Upper lobe of right lung (tissue), 1 donor: ENCODE measurements around the gene SKI. TPM values are rescaled to one million over a fixed set of nuclear protein-coding genes. Genes with fewer than 3 reads are reported as not detected.

Experiments
- ATAC-seq: fragments of 200-7000 bp; cut with Tn5 transposase; one replicate; pipeline ENCODE4 v1.9.1; 2020; ENCODE audit warnings: mild to moderate bottlenecking, moderate library complexity
- DNase-seq: peaks from one replicate; pipeline ENCODE4 v3.0.0-alpha.2; 2020
- H3K27ac ChIP-seq: fragments of 200-600 bp; one replicate; pipeline ENCODE4 v1.8.0; 2022
- H3K27me3 ChIP-seq: fragments of 200-600 bp; one replicate; pipeline ENCODE4 v1.8.0; 2022; ENCODE audit warnings: mild to moderate bottlenecking
- H3K36me3 ChIP-seq: fragments of 200-600 bp; one replicate; pipeline ENCODE4 v1.8.0; 2022
- H3K4me1 ChIP-seq: fragments of 200-600 bp; one replicate; pipeline ENCODE4 v1.8.0; 2022
- H3K4me3 ChIP-seq: fragments of 200-600 bp; one replicate; pipeline ENCODE4 v1.8.0; 2022; ENCODE audit warnings: mild to moderate bottlenecking
- H3K9me3 ChIP-seq: fragments of 200-600 bp; one replicate; pipeline ENCODE4 v1.8.0; 2022
- intact Hi-C: fragments of 100-400 bp; cut with DNase I; formaldehyde crosslinking; loops from one replicate; pipeline ENCODE4 v1.11.0; 2022
- total RNA-seq: library from RNA; stranded (reverse); fragmentation: NEBNext Ultra II Directional; extraction: Animal tissue kit (Norgen Biotek cat#: 25700); gene quantifications from one replicate; pipeline ENCODE4 v1.2.1, GENCODE V29; 2021
- TF ChIP-seq, protein P1 (sequence below): fragments of 200-600 bp; IDR thresholded peaks from one replicate; pipeline ENCODE4 v1.8.0; 2022; ENCODE audit warnings: antibody characterized with exemption
- donor health status: DM: no; HTN: yes; CAD: no; lungs with severe emphysema.

The SKI gene
- total RNA-seq, 1 donor from 2014 or later, result 89.6 TPM

DNA sequence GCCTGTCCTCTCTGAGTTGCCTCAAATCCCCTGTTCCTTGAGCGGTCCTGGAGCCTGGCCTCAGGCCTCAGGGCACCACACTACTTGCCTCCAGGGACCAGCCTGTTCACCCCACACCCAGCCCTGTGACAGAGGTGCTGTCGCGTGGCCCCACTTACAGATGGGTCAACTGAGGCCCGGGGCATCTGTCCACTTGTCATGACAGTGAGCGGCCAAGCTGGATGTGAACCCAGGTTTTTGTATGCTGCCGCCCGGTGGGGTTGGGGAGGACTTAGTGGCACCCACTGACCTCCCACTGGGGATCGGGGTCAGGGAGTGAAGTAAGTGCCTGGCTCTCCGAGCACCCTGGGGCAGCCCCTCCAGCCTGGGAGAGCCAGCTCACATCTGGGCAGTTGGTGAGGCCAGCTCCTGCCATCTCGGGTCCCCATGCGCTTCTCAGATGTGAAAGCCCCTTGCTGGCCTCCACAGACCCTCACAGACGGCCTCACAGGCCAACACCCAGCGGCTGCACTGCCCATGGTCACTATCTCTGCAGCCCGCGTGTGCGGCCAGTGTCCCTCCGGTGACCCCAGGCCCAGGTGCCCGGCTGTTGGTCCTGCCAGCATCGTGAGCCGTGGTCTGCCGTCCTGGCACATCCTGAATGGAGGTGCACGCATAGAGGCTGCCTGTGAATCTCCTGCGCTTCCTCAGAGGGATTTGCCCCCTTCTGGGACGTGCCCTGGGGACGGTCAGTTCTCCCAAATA, 24.3 kb upstream of the SKI start:
- no peaks in the 10 kb centered on the region for H3K36me3 ChIP-seq
- intact Hi-C loops, result no loop called here
- peak overlapping the region; percentile 81 for H3K27ac ChIP-seq
- peak overlapping the region; percentile 47 for H3K4me3 ChIP-seq
- peaks cover 46% of the 10 kb centered on the region for H3K4me1 ChIP-seq
- DNase-seq (peak; percentile 74), ATAC-seq (no peak)
- no peaks in the 10 kb centered on the region for H3K27me3 ChIP-seq
- TF ChIP-seq, protein P1, sequence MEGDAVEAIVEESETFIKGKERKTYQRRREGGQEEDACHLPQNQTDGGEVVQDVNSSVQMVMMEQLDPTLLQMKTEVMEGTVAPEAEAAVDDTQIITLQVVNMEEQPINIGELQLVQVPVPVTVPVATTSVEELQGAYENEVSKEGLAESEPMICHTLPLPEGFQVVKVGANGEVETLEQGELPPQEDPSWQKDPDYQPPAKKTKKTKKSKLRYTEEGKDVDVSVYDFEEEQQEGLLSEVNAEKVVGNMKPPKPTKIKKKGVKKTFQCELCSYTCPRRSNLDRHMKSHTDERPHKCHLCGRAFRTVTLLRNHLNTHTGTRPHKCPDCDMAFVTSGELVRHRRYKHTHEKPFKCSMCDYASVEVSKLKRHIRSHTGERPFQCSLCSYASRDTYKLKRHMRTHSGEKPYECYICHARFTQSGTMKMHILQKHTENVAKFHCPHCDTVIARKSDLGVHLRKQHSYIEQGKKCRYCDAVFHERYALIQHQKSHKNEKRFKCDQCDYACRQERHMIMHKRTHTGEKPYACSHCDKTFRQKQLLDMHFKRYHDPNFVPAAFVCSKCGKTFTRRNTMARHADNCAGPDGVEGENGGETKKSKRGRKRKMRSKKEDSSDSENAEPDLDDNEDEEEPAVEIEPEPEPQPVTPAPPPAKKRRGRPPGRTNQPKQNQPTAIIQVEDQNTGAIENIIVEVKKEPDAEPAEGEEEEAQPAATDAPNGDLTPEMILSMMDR, result no peak
- H3K9me3 ChIP-seq, result no peaks in the 10 kb centered on the region

DNA sequence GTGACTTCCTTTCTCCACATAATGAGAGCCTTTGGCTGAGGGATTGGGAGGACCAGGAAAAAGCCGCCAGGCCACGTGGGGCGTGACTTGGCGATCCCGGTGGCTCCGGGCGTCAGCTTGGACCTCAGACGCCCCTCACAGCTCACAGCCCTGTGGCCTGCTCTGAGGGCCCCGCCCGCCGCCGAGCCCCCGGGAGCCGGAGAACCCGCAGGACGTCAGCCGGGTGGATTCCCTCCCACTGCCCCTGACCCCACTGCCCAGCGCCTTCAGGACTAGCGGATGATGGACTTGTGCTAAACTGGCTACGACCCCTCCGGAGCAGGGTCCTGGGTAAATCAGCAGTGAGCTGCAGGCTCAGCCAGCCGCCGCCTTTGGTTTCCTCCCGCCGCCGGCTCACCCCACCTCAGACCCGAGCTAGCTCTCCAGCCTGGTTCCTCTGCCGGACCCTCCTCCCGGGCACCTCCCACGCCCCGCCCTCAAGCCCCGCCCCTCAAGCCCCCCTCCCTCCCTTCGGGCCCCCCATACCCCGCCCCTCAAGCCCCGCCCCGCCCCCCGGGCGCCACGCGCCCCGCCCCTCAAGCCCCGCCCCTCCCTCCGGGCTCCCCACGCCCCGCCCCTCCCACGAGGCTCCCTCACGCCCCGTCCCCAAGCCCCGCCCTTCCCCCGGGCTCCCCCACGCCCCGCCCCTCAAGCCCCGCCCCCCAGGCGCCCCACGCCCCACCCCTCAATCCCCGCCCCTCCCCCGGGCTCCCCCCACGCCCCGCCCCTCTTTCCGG, 23.5 kb upstream of the SKI start:
- intact Hi-C loops, result no loop called here
- ATAC-seq, result peak; percentile 66

DNA sequence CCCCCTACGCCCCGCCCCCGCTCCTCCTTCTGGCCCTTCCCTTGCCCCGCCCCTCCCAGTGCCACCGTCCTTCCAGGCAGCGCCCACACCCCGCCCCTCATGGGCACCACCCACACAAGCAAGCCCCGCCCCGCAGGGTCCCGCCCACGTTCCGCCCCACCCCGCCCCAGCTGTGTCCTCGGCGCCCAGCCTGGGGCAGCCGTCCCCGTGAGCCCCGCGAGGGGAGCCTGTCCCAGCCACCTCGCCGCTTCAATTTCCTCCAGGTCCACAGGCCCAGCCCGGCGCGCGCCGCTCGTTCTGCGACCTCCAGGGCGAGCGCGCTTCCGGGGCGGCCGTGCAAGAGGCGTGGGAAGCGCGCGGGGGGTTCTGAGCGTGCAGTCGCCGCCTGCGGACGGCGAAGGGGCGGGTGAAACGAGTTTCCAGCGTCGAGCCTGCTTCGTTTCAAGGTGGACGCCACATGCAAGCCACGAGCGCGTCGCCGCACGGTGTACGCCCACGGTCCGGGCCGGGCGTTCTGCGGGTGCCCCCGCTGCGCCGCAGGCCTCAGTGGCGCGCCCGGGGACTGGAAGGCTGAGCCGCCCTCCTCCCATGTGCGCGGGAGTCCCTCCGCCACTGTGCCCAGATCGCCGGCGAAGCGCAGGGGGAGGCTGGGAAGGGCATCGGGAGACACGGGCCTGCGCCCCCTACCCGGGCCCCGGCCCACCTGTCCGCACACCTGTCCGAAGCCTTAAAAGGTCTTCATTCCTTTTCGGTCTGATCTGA, 22.7 kb upstream of the SKI start:
- DNase-seq, result peak; percentile 99
- TF ChIP-seq, protein P1, result no peak
- Histone ChIP-seq H3K9me3 (no peaks in the 10 kb centered on the region), H3K4me1 (peaks cover 52% of the 10 kb centered on the region), H3K27me3 (no peaks in the 10 kb centered on the region), H3K4me3 (peak overlapping the region; percentile 56), H3K36me3 (no peaks in the 10 kb centered on the region), H3K27ac (peak overlapping the region; percentile 85)
- intact Hi-C loops, result no loop called here
- ATAC-seq, result peak; percentile 90

More for the DNA sequence above, 23.5 kb upstream of the SKI start:
- Histone ChIP-seq H3K9me3 (no peaks in the 10 kb centered on the region), H3K4me1 (peaks cover 51% of the 10 kb centered on the region), H3K27me3 (no peaks in the 10 kb centered on the region), H3K27ac (peak overlapping the region; percentile 81), H3K4me3 (peak overlapping the region; percentile 47), H3K36me3 (no peaks in the 10 kb centered on the region)
- TF ChIP-seq, protein P1, result no peak
- peak; percentile 91 for DNase-seq

DNA sequence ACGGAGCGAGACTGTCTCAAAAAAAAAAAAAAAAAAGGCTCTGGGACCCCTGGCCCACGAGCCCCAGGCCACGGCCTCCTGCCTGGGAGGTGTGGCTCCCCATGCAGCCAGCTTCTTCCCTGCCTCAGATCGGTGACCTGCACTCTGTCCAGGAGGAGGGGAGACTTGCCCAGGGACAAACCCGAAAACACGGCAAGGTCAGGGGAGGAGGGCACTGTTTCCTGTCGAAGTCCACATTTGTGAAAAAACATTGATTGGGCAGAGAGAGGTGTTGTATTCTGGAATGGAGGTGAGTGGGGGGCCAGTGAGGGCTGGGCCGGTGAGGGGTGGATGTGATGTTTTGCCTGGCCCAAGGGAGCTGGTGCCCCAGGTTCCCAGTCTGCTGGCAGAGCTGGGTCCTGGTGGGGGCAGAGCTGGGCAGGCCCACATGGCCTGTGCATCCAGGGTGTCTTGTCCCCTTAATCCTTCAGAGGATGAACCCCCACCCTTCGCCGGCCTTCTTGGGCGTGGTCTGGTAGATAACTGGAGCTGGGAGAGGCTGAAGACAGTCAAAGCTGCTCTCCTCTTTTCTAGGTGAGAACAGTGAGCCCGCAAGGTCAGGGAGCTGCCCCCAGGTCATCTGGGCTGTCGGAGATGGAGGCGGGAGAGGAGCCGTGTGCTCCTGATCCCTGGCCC, 21.2 kb upstream of the SKI start:
- Histone ChIP-seq H3K9me3 (no peaks in the 10 kb centered on the region), H3K27me3 (no peaks in the 10 kb centered on the region), H3K4me1 (peaks cover 52% of the 10 kb centered on the region), H3K36me3 (no peaks in the 10 kb centered on the region), H3K27ac (peak overlapping the region; percentile 91), H3K4me3 (no peak overlapping the region)
- ATAC-seq, result no peak
- TF ChIP-seq, protein P1, result no peak
- DNase-seq, result peak; percentile 68
- intact Hi-C loops, result no loop called here
